LNCaP clone FGC (cell line): Measurements from ENCODE around the gene ARL2BP.

ENCODE experiments used
- DNase-seq: peaks from one replicate; pipeline ENCODE4 v3.0.0-alpha.2; 2011; ENCODE audit warnings: low read depth
- H3K4me3 ChIP-seq: 2 replicates; pipeline ENCODE4 v1.5.1; 2011; ENCODE audit warnings: mild to moderate bottlenecking, low read depth, low read length, control low read depth
- CTCF ChIP-seq: IDR thresholded peaks from 2 replicates; pipeline ENCODE4 v1.5.1; 2012; ENCODE audit warnings: mild to moderate bottlenecking; ENCODE audit not compliant: control insufficient read depth, insufficient read depth; ENCODE audit errors: extremely low read depth

ARL2BP gene

GRCh38 chr16:57226701-57227621 is 18.1 kb upstream of the ARL2BP start:
- no peak for TF ChIP-seq CTCF
- H3K4me3 ChIP-seq, result no peak overlapping the region
- DNase-seq, result no peak

GRCh38 chr16:57229079-57229478 is 16.0 kb upstream of the ARL2BP start:
- TF ChIP-seq CTCF, result no peak
- no peak overlapping the region for H3K4me3 ChIP-seq
- no peak for DNase-seq

GRCh38 chr16:57231821-57232350 is 13.2 kb upstream of the ARL2BP start:
- no peak for DNase-seq
- TF ChIP-seq CTCF, result no peak
- no peak overlapping the region for H3K4me3 ChIP-seq

GRCh38 chr16:57233944-57234706 is 10.9 kb upstream of the ARL2BP start:
- TF ChIP-seq CTCF, result no peak
- no peak for DNase-seq
- no peak overlapping the region for H3K4me3 ChIP-seq

- no peak for DNase-seq
- no peak for TF ChIP-seq CTCF
- no peak overlapping the region for H3K4me3 ChIP-seq
Observed at GRCh38 chr16:57234707-57235092, 10.4 kb upstream of the ARL2BP start.

- no peak overlapping the region for H3K4me3 ChIP-seq
- TF ChIP-seq CTCF, result no peak
- peak; percentile 70 for DNase-seq
Observed at GRCh38 chr16:57235128-57236021, 9.7 kb upstream of the ARL2BP start.
